IMR-90 (cell line): ENCODE data around the gene TDRD12. TPM values are rescaled to one million over a fixed set of nuclear protein-coding genes. Genes with fewer than 3 reads are reported as not detected.
"Not testable (repeated sequence)": the region's sequence is repeated elsewhere in the genome, so short reads cannot be mapped to it uniquely, and the experiment has no call there.

Experiments
- ATAC-seq: fragments of 200-7000 bp; cut with Tn5 transposase; 2 replicates; pipeline ENCODE4 v1.9.1; 2020; ENCODE audit warnings: low read depth, mild to moderate bottlenecking, moderate library complexity
- BruUV-seq: library from RNA; stranded (reverse); fragments of 400-500 nt; replicated peaks from 2 replicates; lab custom pipeline; 2021; lab: Mats Ljungman, UMichigan
- CTCF ChIA-PET: fragments of 300-600 bp; formaldehyde crosslinking; extraction: SDS; loops from one replicate; lab custom pipeline; 2021; ENCODE audit warnings: antibody characterized with exemption; lab: Yijun Ruan, JAX
- POLR2A ChIA-PET: fragments of 300-600 bp; sonication (Branson Sonifier 250); formaldehyde crosslinking; loops from one replicate; lab custom pipeline; 2022; ENCODE audit warnings: antibody characterized with exemption; ENCODE audit not compliant: unreplicated experiment; lab: Charles Lee
- DNase-seq: peaks from one replicate; pipeline ENCODE4 v3.0.0; 2013
- H2AFZ ChIP-seq: replicated peaks from 2 replicates; pipeline ENCODE3; 2013; ENCODE audit warnings: low read length, mild to moderate bottlenecking; ENCODE audit not compliant: poor library complexity
- H2AK5ac ChIP-seq: 2 replicates; pipeline ENCODE4 v1.6.1; 2013; ENCODE audit warnings: low read depth, low read length, inconsistent platforms
- H2AK9ac ChIP-seq: replicated peaks from 2 replicates; pipeline ENCODE3; 2013; ENCODE audit warnings: mild to moderate bottlenecking, low read depth, low read length, moderate library complexity; ENCODE audit not compliant: poor library complexity
- H2BK120ac ChIP-seq: 2 replicates; pipeline ENCODE4 v1.6.1; 2013; ENCODE audit warnings: low read depth, low read length, inconsistent platforms
- H2BK15ac ChIP-seq: 3 replicates; pipeline ENCODE4 v1.6.1; 2013; ENCODE audit warnings: low read depth, low read length, inconsistent platforms
- H2BK20ac ChIP-seq: 2 replicates; pipeline ENCODE4 v1.6.1; 2013; ENCODE audit warnings: low read depth, mild to moderate bottlenecking, inconsistent platforms, low read length, moderate library complexity
- H2BK5ac ChIP-seq: 2 replicates; pipeline ENCODE4 v1.6.1; 2013; ENCODE audit warnings: mild to moderate bottlenecking, low read depth, low read length, inconsistent platforms; ENCODE audit not compliant: poor library complexity, severe bottlenecking
- H3K14ac ChIP-seq: replicated peaks from 2 replicates; pipeline ENCODE4 v1.6.1; 2013; ENCODE audit warnings: low read depth, low read length, inconsistent platforms
- H3K18ac ChIP-seq: 2 replicates; pipeline ENCODE4 v1.6.1; 2013; ENCODE audit warnings: low read depth, low read length, control low read depth
- H3K23ac ChIP-seq: 2 replicates; pipeline ENCODE4 v1.6.1; 2013; ENCODE audit warnings: low read depth, low read length, inconsistent platforms
- H3K27ac ChIP-seq: 2 replicates; pipeline ENCODE4 v1.5.1; 2013; ENCODE audit warnings: mild to moderate bottlenecking, control low read depth, low read length; ENCODE audit not compliant: insufficient read depth
- H3K27me3 ChIP-seq: 2 replicates; pipeline ENCODE4 v1.6.1; 2013; ENCODE audit warnings: low read length; ENCODE audit not compliant: control insufficient read depth, insufficient read depth
- H3K36me3 ChIP-seq: 2 replicates; pipeline ENCODE4 v1.6.1; 2013; ENCODE audit warnings: low read length, mixed read lengths; ENCODE audit not compliant: control insufficient read depth, insufficient read depth
- H3K4ac ChIP-seq: 2 replicates; pipeline ENCODE4 v1.6.1; 2013; ENCODE audit warnings: low read depth, low read length, inconsistent platforms
- H3K4me1 ChIP-seq: 2 replicates; pipeline ENCODE4 v1.6.1; 2013; ENCODE audit warnings: low read length, mixed read lengths; ENCODE audit not compliant: control insufficient read depth, insufficient read depth
- H3K4me2 ChIP-seq: 2 replicates; pipeline ENCODE4 v1.6.1; 2013; ENCODE audit warnings: low read depth, mild to moderate bottlenecking, control low read depth, low read length, moderate library complexity
- H3K4me3 ChIP-seq: 2 replicates; pipeline ENCODE4 v1.5.1; 2013; ENCODE audit warnings: low read depth, mild to moderate bottlenecking, control low read depth, low read length, moderate library complexity; ENCODE audit not compliant: insufficient read depth
- H3K56ac ChIP-seq: 2 replicates; pipeline ENCODE4 v1.6.1; 2013; ENCODE audit warnings: low read length, inconsistent platforms; ENCODE audit not compliant: insufficient read depth; ENCODE audit errors: extremely low read depth
- H3K79me1 ChIP-seq, 2 experiments: 2 replicates each; pipeline ENCODE4 v1.6.1; 2013; ENCODE audit warnings: low read length in 2 of 2, inconsistent platforms in 1 of 2, low read depth in 1 of 2
- H3K9ac ChIP-seq: 2 replicates; pipeline ENCODE4 v1.6.1; 2013; ENCODE audit warnings: low read depth, low read length, control low read depth
- H3K9me1 ChIP-seq: 2 replicates; pipeline ENCODE4 v1.6.1; 2013; ENCODE audit warnings: low read length, inconsistent platforms; ENCODE audit not compliant: insufficient read depth
- H3K9me3 ChIP-seq: 2 replicates; pipeline ENCODE4 v1.6.1; 2013; ENCODE audit warnings: low read length; ENCODE audit not compliant: control insufficient read depth, insufficient read depth
- H4K20me1 ChIP-seq: 2 replicates; pipeline ENCODE4 v1.6.1; 2013; ENCODE audit warnings: low read length, inconsistent platforms; ENCODE audit not compliant: insufficient read depth
- H4K5ac ChIP-seq: 2 replicates; pipeline ENCODE4 v1.6.1; 2013; ENCODE audit warnings: mild to moderate bottlenecking, low read depth, low read length, control low read depth
- H4K8ac ChIP-seq, 2 experiments: 2 replicates each; pipeline ENCODE4 v1.6.1; 2013; ENCODE audit warnings: low read depth in 2 of 2, low read length in 2 of 2, control low read depth in 1 of 2, inconsistent platforms in 1 of 2
- H4K91ac ChIP-seq: 2 replicates; pipeline ENCODE4 v1.6.1; 2013; ENCODE audit warnings: low read depth, low read length, inconsistent platforms; ENCODE audit not compliant: insufficient read depth
- CEBPB ChIP-seq: IDR thresholded peaks from 2 replicates; pipeline ENCODE4 v1.6.1; 2012; ENCODE audit warnings: low read depth, low read length, improper control_type of control experiment
- FOS ChIP-seq: fragments of 150-350 bp; IDR thresholded peaks from 2 replicates; pipeline ENCODE4 v1.6.1; 2016; ENCODE audit warnings: low read depth, low read length
- SMC3 ChIP-seq: fragments of 150-350 bp; IDR thresholded peaks from 2 replicates; pipeline ENCODE4 v1.6.1; 2016; ENCODE audit warnings: low read depth, mild to moderate bottlenecking, antibody characterized with exemption, low read length, moderate library complexity
- USF2 ChIP-seq: fragments of 150-350 bp; IDR thresholded peaks from 2 replicates; pipeline ENCODE4 v1.6.1; 2017; ENCODE audit warnings: mild to moderate bottlenecking, antibody characterized with exemption, low read length, low read depth
- WGBS, 2 experiments: methylation state at CpG; one replicate each; pipeline versions ENCODE4 v1.1.5 to v1.1.7; 2013; ENCODE audit warnings: missing lambda C conversion rate in 2 of 2; ENCODE audit not compliant: insufficient read length in 1 of 2; ENCODE audit errors: extremely low coverage in 2 of 2; 5-methylcytosine and 5-hydroxymethylcytosine counted together
- dilution Hi-C: fragments of 300-500 bp; cut with HindIII; formaldehyde crosslinking; loops from one replicate; pipeline ENCODE4 v1.14.3; 2018; ENCODE audit warnings: low sequenced_read_pairs; ENCODE audit not compliant: unreplicated experiment
- in situ Hi-C: fragments of 300-500 bp; cut with MboI; formaldehyde crosslinking; loops from 3 replicates; pipeline ENCODE4 v1.14.3; 2019; ENCODE audit warnings: low sequenced_read_pairs, inconsistent platforms, mixed read lengths
- intact Hi-C: fragments of 100-400 bp; cut with micrococcal nuclease; formaldehyde crosslinking; loops from 2 replicates; pipeline ENCODE4 v1.10.0; 2022
- polyA plus RNA-seq, 3 experiments: library from polyadenylated mRNA; depleted of rRNA; stranded (reverse); fragments of >200 nt; gene quantifications; 2 replicates each; pipeline ENCODE4 v1.2.3, GENCODE V29; 2012; ENCODE audit warnings: low replicate concordance in 1 of 3
- total RNA-seq: library from RNA; depleted of rRNA; stranded (reverse); fragments of >200 nt; gene quantifications from 2 replicates; pipeline ENCODE4 v1.2.3, GENCODE V29; 2012

Gene TDRD12
- total and polyA plus RNA-seq, 2 of the 4 experiments (the other 2 are of a cell fraction), result under 0.01 to 0.07 TPM

GRCh38 chr19:32831611-32832010 lies 112.0 kb downstream of the TDRD12 start:
- no peak overlapping the region for H4K91ac ChIP-seq
- no peaks in the 10 kb centered on the region for H3K79me1 ChIP-seq
- H3K36me3 ChIP-seq, result no peaks in the 10 kb centered on the region
- ChIA-PET CTCF (no interaction called here), POLR2A (interaction anchor here (0.6 kb wide), 1 partner anchor 38 kb away, joined by 8 read pairs; no protein-coding TSS in a partner anchor)
- no peak overlapping the region for H2BK5ac ChIP-seq
- H3K9me1 ChIP-seq, result no peaks in the 10 kb centered on the region
- intact Hi-C loops, result no loop called here
- H3K4me3 ChIP-seq, result no peak overlapping the region
- H3K23ac ChIP-seq, result no peak overlapping the region
- H4K8ac ChIP-seq, result no peak overlapping the region
- H3K4ac ChIP-seq, result no peak overlapping the region
- BruUV-seq, result no TSS peak
- no peak overlapping the region for H3K14ac ChIP-seq
- H3K56ac ChIP-seq, result no peak overlapping the region
- no peaks in the 10 kb centered on the region for H4K20me1 ChIP-seq
- H4K5ac ChIP-seq, result no peak overlapping the region
- H2AK9ac ChIP-seq, result no peak overlapping the region
- no peaks in the 10 kb centered on the region for H3K4me1 ChIP-seq
- H3K27me3 ChIP-seq, result peaks cover 3% of the 10 kb centered on the region; the same call in 1 of the 2 replicates
- DNase-seq (no peak), ATAC-seq (no peak)
- H2AK5ac ChIP-seq, result no peak overlapping the region
- H2BK15ac ChIP-seq, result no peak overlapping the region
- TF ChIP-seq FOS (no peak), USF2 (no peak), CEBPB (no peak), SMC3 (no peak)
- no peak overlapping the region for H3K18ac ChIP-seq
- H3K27ac ChIP-seq, result no peak overlapping the region
- no CpG with 5 or more reads among the region's 5 CpGs for WGBS, 2 experiments
- in situ Hi-C loops, result no loop called here
- no peak overlapping the region for H2BK120ac ChIP-seq
- dilution Hi-C loops, result no loop called here
- no peak overlapping the region for H3K9ac ChIP-seq
- no peaks in the 10 kb centered on the region for H3K9me3 ChIP-seq
- H3K4me2 ChIP-seq, result no peak overlapping the region
- H2AFZ ChIP-seq, result no peak overlapping the region
- no peak overlapping the region for H2BK20ac ChIP-seq

- H3K56ac ChIP-seq, H3K14ac ChIP-seq, H4K8ac ChIP-seq, ATAC-seq, H4K20me1 ChIP-seq, BruUV-seq, H3K4ac ChIP-seq, H3K4me2 ChIP-seq, H3K4me1 ChIP-seq, H2BK15ac ChIP-seq, H3K79me1 ChIP-seq, H3K9ac ChIP-seq, H3K9me1 ChIP-seq, H4K5ac ChIP-seq, dilution Hi-C loops, H2AK5ac ChIP-seq, H3K23ac ChIP-seq, H2BK20ac ChIP-seq, H3K4me3 ChIP-seq, H3K9me3 ChIP-seq, CTCF ChIA-PET, H3K36me3 ChIP-seq, H2BK120ac ChIP-seq, intact Hi-C loops, H3K18ac ChIP-seq, H2AK9ac ChIP-seq, DNase-seq, H2AFZ ChIP-seq, in situ Hi-C loops, H3K27me3 ChIP-seq, H3K27ac ChIP-seq, H2BK5ac ChIP-seq, H4K91ac ChIP-seq: not testable (repeated sequence)
- POLR2A ChIA-PET, result interaction anchor here (0.6 kb wide), 1 partner anchor 38 kb away, joined by 8 read pairs; no protein-coding TSS in a partner anchor
- WGBS, 2 experiments, result no CpG with 5 or more reads among the region's 12 CpGs
These were observed 112.5 kb downstream of the TDRD12 start for GRCh38 chr19:32832094-32832493.
